Sigmoid colon (tissue), 7 donors: ENCODE results near the gene DRAXIN. TPM values are rescaled to one million over a fixed set of nuclear protein-coding genes. Genes with fewer than 3 reads are reported as not detected.

Experiments
- DNase-seq: peaks from one replicate; pipeline ENCODE4 v3.0.0-alpha.2; 2019
- H3K27ac ChIP-seq, 4 donors: fragments of 200-600 bp; sonication (generic); one replicate each; pipeline ENCODE4 v1.5.1; 2016 to 2019; ENCODE audit warnings: mild to moderate bottlenecking in 1 of 4
- H3K27me3 ChIP-seq, 3 donors: fragments of 200-600 bp; sonication (generic); one replicate each; pipeline ENCODE4 v1.5.1; 2019; ENCODE audit warnings: mild to moderate bottlenecking in 1 of 3
- H3K36me3 ChIP-seq, 4 donors: fragments of 200-600 bp; sonication (generic); one replicate each; pipeline ENCODE4 v1.5.1; 2016 to 2019
- H3K4me1 ChIP-seq, 4 donors: fragments of 200-600 bp; sonication (generic); one replicate each; pipeline ENCODE4 v1.5.1; 2017 to 2019
- H3K4me3 ChIP-seq, 4 donors: fragments of 200-600 bp; sonication (generic); one replicate each; pipeline ENCODE4 v1.5.1; 2017 to 2019; ENCODE audit warnings: mild to moderate bottlenecking in 2 of 4, moderate library complexity in 1 of 4
- H3K9me3 ChIP-seq, 4 donors: fragments of 200-600 bp in 3 of 4; sonication (generic) in 3 of 4; one replicate each; pipeline versions ENCODE4 v1.5.1 to v1.6.1; 2013 to 2019
- CTCF ChIP-seq, 4 experiments: fragments of 450-650 bp in 3 of 4; fragments of 200-600 bp in 1 of 4; IDR thresholded peaks; one replicate each; pipeline ENCODE4 v1.5.1; 2016 to 2019; ENCODE audit warnings: antibody characterized with exemption in 4 of 4, mild to moderate bottlenecking in 3 of 4, moderate library complexity in 2 of 4
- EP300 ChIP-seq, 4 donors: sonication (generic); formaldehyde crosslinking; IDR thresholded peaks; one replicate each; pipeline ENCODE4 v1.6.1; 2017; ENCODE audit warnings: antibody characterized with exemption in 4 of 4
- POLR2A ChIP-seq, 2 donors: fragments of 450-650 bp; IDR thresholded peaks; one replicate each; pipeline ENCODE4 v1.6.1; 2016; ENCODE audit warnings: antibody characterized with exemption in 2 of 2, mild to moderate bottlenecking in 2 of 2, moderate library complexity in 2 of 2
- POLR2AphosphoS5 ChIP-seq, 4 donors: sonication (generic); formaldehyde crosslinking; IDR thresholded peaks; one replicate each; pipeline ENCODE4 v1.6.1; 2017; ENCODE audit warnings: antibody characterized with exemption in 4 of 4
- WGBS, 2 donors: extraction: QIAGEN DNeasy Blood & Tissue Kit; methylation state at CpG; one replicate each; pipeline ENCODE4 v1.1.7; 2013; 5-methylcytosine and 5-hydroxymethylcytosine counted together
- intact Hi-C: fragments of 100-400 bp; cut with DNase I; formaldehyde crosslinking; loops from one replicate; pipeline ENCODE4 v1.15.1; 2023
- polyA plus RNA-seq, 3 donors: library from polyadenylated mRNA; stranded (reverse); fragments of 200-250 nt; gene quantifications; one replicate each; pipeline ENCODE4 v1.2.3, GENCODE V29; 2013
- total RNA-seq, 4 donors: library from RNA; depleted of rRNA; stranded (reverse); fragments of >200 nt; gene quantifications; one replicate each; pipeline ENCODE4 v1.1.0, GENCODE V29; 2016
- donor health status: healthy with polysubstance abuse.
- donor health status: Bipolar disorder and iron deficiency.
- donor health status: healthy.

Gene DRAXIN
- total and polyA plus RNA-seq, 7 donors = 0.13 to 0.36 (median 0.28) TPM; not detected in 4

- peaks cover 0 to 64% (median 14%) of the 10 kb centered on the region in 3 donors for H3K27me3 ChIP-seq
- WGBS, 2 donors = 58 to 66% methylated on average over 11 of the region's 11 CpGs
- TF ChIP-seq CTCF (IDR thresholded peaks at IDR 0.05) (no peak), EP300 (IDR thresholded peaks at IDR 0.05) (no peak)
- H3K9me3 ChIP-seq = no peaks in the 10 kb centered on the region
- H3K4me3 ChIP-seq = no peak overlapping the region
- H3K27ac ChIP-seq = no peak overlapping the region
- peaks cover 0 to 11% (median 8%) of the 10 kb centered on the region in 4 donors for H3K4me1 ChIP-seq
- intact Hi-C loops = loop anchor here (5.0 kb wide), 1 partner anchor 302 kb away; no protein-coding TSS in a partner anchor
- DNase-seq = no peak
- no peaks in the 10 kb centered on the region for H3K36me3 ChIP-seq
These were observed 12.7 kb downstream of the DRAXIN start for GRCh38 chr1:11704194-11704529.

- intact Hi-C loops = loop anchor here (5.0 kb wide), 1 partner anchor 303 kb away; no protein-coding TSS in a partner anchor
- Histone ChIP-seq H3K27ac (no peak overlapping the region), H3K4me1 (peaks cover 0 to 11% (median 8%) of the 10 kb centered on the region in 4 donors), H3K27me3 (peaks cover 0 to 57% (median 14%) of the 10 kb centered on the region in 3 donors), H3K9me3 (no peaks in the 10 kb centered on the region), H3K36me3 (no peaks in the 10 kb centered on the region), H3K4me3 (no peak overlapping the region)
- no peak for TF ChIP-seq EP300 (IDR thresholded peaks at IDR 0.05)
- no peak for TF ChIP-seq POLR2AphosphoS5 (IDR thresholded peaks at IDR 0.05)
- no peak for TF ChIP-seq CTCF (IDR thresholded peaks at IDR 0.05)
- WGBS, 2 donors = 50 to 58% methylated on average over 22 of the region's 22 CpGs
- DNase-seq = no peak
These were observed 13.4 kb downstream of the DRAXIN start for GRCh38 chr1:11704691-11705475.

GRCh38 chr1:11705596-11705995, 14.1 kb downstream of the DRAXIN start:
- Histone ChIP-seq H3K27ac (no peak overlapping the region), H3K4me1 (peaks cover 0 to 11% (median 8%) of the 10 kb centered on the region in 4 donors), H3K4me3 (no peak overlapping the region), H3K9me3 (no peaks in the 10 kb centered on the region), H3K36me3 (no peaks in the 10 kb centered on the region), H3K27me3 (peaks cover 0 to 51% (median 12%) of the 10 kb centered on the region in 3 donors)
- no peak for DNase-seq
- TF ChIP-seq POLR2AphosphoS5 (IDR thresholded peaks at IDR 0.05) (no peak), EP300 (IDR thresholded peaks at IDR 0.05) (no peak), CTCF (IDR thresholded peaks at IDR 0.05) (no peak), POLR2A (IDR thresholded peaks at IDR 0.05) (no peak)
- 79 to 86% methylated on average over 9 of the region's 9 CpGs for WGBS, 2 donors
- intact Hi-C loops = no loop called here

GRCh38 chr1:11706292-11706691, 14.8 kb downstream of the DRAXIN start:
- H3K36me3 ChIP-seq = no peaks in the 10 kb centered on the region
- no peak overlapping the region for H3K4me3 ChIP-seq
- H3K9me3 ChIP-seq = no peaks in the 10 kb centered on the region
- WGBS, 2 donors = 89 to 91% methylated on average over 14 of the region's 14 CpGs
- peaks cover 0 to 7% (median 5%) of the 10 kb centered on the region in 4 donors for H3K4me1 ChIP-seq
- DNase-seq = no peak
- intact Hi-C loops = no loop called here
- TF ChIP-seq POLR2A (IDR thresholded peaks at IDR 0.05) = no peak
- no peak for TF ChIP-seq EP300 (IDR thresholded peaks at IDR 0.05)
- no peak for TF ChIP-seq POLR2AphosphoS5 (IDR thresholded peaks at IDR 0.05)
- no peak for TF ChIP-seq CTCF (IDR thresholded peaks at IDR 0.05)
- no peak overlapping the region for H3K27ac ChIP-seq
- H3K27me3 ChIP-seq = peaks cover 0 to 48% (median 6%) of the 10 kb centered on the region in 3 donors
